HCT116 (cell line): ENCODE measurements around the gene DYDC1. TPM values are rescaled to one million over a fixed set of nuclear protein-coding genes. Genes with fewer than 3 reads are reported as not detected.

Source experiments
- ATAC-seq: fragments of 200-7000 bp; cut with Tn5 transposase; 2 replicates; pipeline ENCODE4 v1.9.1; 2020; ENCODE audit warnings: mild to moderate bottlenecking, moderate library complexity
- BruUV-seq: library from RNA; stranded (reverse); fragments of 400-500 nt; replicated peaks from 2 replicates; lab custom pipeline; 2021; lab: Mats Ljungman, UMichigan
- CTCF ChIA-PET: fragments of 300-600 bp; sonication (Branson Sonifier 250); formaldehyde crosslinking; loops from one replicate; lab custom pipeline; 2021; ENCODE audit warnings: antibody characterized with exemption; lab: Charles Lee
- POLR2A ChIA-PET: fragments of 300-600, 350-600 bp; sonication (Branson Sonifier 250); formaldehyde crosslinking; loops from one replicate; lab custom pipeline; 2021; ENCODE audit warnings: antibody characterized with exemption; lab: Charles Lee
- RAD21 ChIA-PET, 2 experiments: fragments of 300-600 bp; sonication (Branson Sonifier 250); formaldehyde crosslinking; loops; one replicate each; lab custom pipeline; 2023; ENCODE audit warnings: low total read pairs in 2 of 2; ENCODE audit not compliant: uncharacterized antibody in 2 of 2, unreplicated experiment in 2 of 2, low non-redundant PET in 1 of 2; lab: Charles Lee
- DNase-seq: peaks from one replicate; pipeline ENCODE4 v3.0.0-alpha.2; 2010; ENCODE audit warnings: low read depth, low spot score
- H2AFZ ChIP-seq: fragments of 200-600 bp; shearing (Covaris generic), sonication (generic); 2 replicates; pipeline ENCODE4 v1.6.1; 2017; ENCODE audit warnings: low read depth, mixed run types, mixed read lengths, antibody characterized with exemption, low read length; ENCODE audit not compliant: poor library complexity, severe bottlenecking
- H3K27ac ChIP-seq: 2 replicates; pipeline ENCODE4 v1.5.1; 2012; ENCODE audit warnings: low read depth, low read length
- H3K27me3 ChIP-seq: fragments of 200-600 bp; sonication (generic); 2 replicates; pipeline ENCODE4 v1.6.1; 2016; ENCODE audit warnings: mixed run types, low read length, mixed read lengths; ENCODE audit not compliant: insufficient read depth
- H3K36me3 ChIP-seq, 2 experiments: fragments of 200-500 bp in 1 of 2; fragments of 200-600 bp in 1 of 2; sonication (Bioruptor generic) in 1 of 2; sonication (generic) in 1 of 2; 2 replicates each; pipeline versions ENCODE4 v1.5.1 to v1.6.1; 2014 to 2016; ENCODE audit warnings: low read length in 2 of 2, inconsistent platforms in 1 of 2, mixed read lengths in 1 of 2, mixed run types in 1 of 2; ENCODE audit not compliant: insufficient read depth in 2 of 2, control insufficient read depth in 1 of 2
- H3K4me1 ChIP-seq, 2 experiments: fragments of 200-600 bp in 1 of 2; sonication (generic) in 1 of 2; 2 replicates each; pipeline versions ENCODE4 v1.5.1 to v1.6.1; 2012 to 2017; ENCODE audit warnings: low read length in 2 of 2, inconsistent platforms in 1 of 2, mild to moderate bottlenecking in 1 of 2, mixed read lengths in 1 of 2, mixed run types in 1 of 2, moderate library complexity in 1 of 2; ENCODE audit not compliant: insufficient read depth in 2 of 2, control insufficient read depth in 1 of 2
- H3K4me2 ChIP-seq: fragments of 200-600 bp; sonication (generic); 2 replicates; pipeline ENCODE4 v1.6.1; 2017; ENCODE audit warnings: mixed run types, low read length, mixed read lengths
- H3K4me3 ChIP-seq, 2 experiments: fragments of 200-600 bp in 1 of 2; sonication (generic) in 1 of 2; replicated peaks in 1 of 2; 2 replicates each; pipeline ENCODE4 v1.5.1; 2011 to 2016; ENCODE audit warnings: low read length in 2 of 2, control low read depth in 1 of 2, low read depth in 1 of 2, mild to moderate bottlenecking in 1 of 2, mixed read lengths in 1 of 2, mixed run types in 1 of 2
- H3K79me2 ChIP-seq: fragments of 200-600 bp; sonication (generic); 2 replicates; pipeline ENCODE4 v1.6.1; 2017; ENCODE audit warnings: mild to moderate bottlenecking, mixed run types, low read length, moderate library complexity, mixed read lengths; ENCODE audit not compliant: insufficient read depth
- H3K9ac ChIP-seq: fragments of 200-600 bp; sonication (generic); 2 replicates; pipeline ENCODE4 v1.6.1; 2016; ENCODE audit warnings: low read length, mixed read lengths
- H3K9me2 ChIP-seq: fragments of 200-600 bp; sonication (generic), shearing (Covaris generic); 2 replicates; pipeline ENCODE4 v1.6.1; 2017; ENCODE audit warnings: mixed run types, mild to moderate bottlenecking, moderate library complexity; ENCODE audit not compliant: insufficient read depth
- H3K9me3 ChIP-seq, 2 experiments: fragments of 200-500 bp in 1 of 2; fragments of 200-600 bp in 1 of 2; sonication (Bioruptor generic) in 1 of 2; sonication (generic) in 1 of 2; 2 replicates each; pipeline ENCODE4 v1.6.1; 2014 to 2017; ENCODE audit warnings: low read length in 2 of 2, mixed read lengths in 2 of 2, inconsistent platforms in 1 of 2, low read depth in 1 of 2, mild to moderate bottlenecking in 1 of 2, mixed run types in 1 of 2, moderate library complexity in 1 of 2; ENCODE audit not compliant: control insufficient read depth in 1 of 2, insufficient read depth in 1 of 2
- H4K20me1 ChIP-seq: fragments of 200-600 bp; sonication (generic), shearing (Covaris generic); 2 replicates; pipeline ENCODE4 v1.6.1; 2017; ENCODE audit warnings: mixed run types, mild to moderate bottlenecking, moderate library complexity; ENCODE audit not compliant: insufficient read depth
- CBX3 ChIP-seq: IDR thresholded peaks from 2 replicates; pipeline ENCODE4 v1.6.1; 2012; ENCODE audit warnings: low read depth
- CEBPB ChIP-seq: IDR thresholded peaks from 2 replicates; pipeline ENCODE4 v1.6.1; 2012; ENCODE audit warnings: low read depth
- CTCF ChIP-seq, 3 experiments: fragments of 200-600 bp in 1 of 3; sonication (generic) in 1 of 3; IDR thresholded peaks in 2 of 3; conservative IDR thresholded peaks in 1 of 3; 2 replicates each; pipeline ENCODE4 v1.5.1; 2012 to 2017; ENCODE audit warnings: low read depth in 2 of 3, low read length in 2 of 3, antibody characterized with exemption in 1 of 3, borderline replicate concordance in 1 of 3, control low read depth in 1 of 3, mild to moderate bottlenecking in 1 of 3, mixed read lengths in 1 of 3, mixed run types in 1 of 3, moderate library complexity in 1 of 3; ENCODE audit not compliant: insufficient read depth in 1 of 3
- EGR1 ChIP-seq: IDR thresholded peaks from 2 replicates; pipeline ENCODE4 v1.6.1; 2012; ENCODE audit warnings: low read depth
- ELF1 ChIP-seq: IDR thresholded peaks from 2 replicates; pipeline ENCODE4 v1.6.1; 2012; ENCODE audit warnings: low read depth, borderline replicate concordance
- EZH2 ChIP-seq: fragments of 200-600 bp; sonication (generic); IDR thresholded peaks from 2 replicates; pipeline ENCODE4 v1.6.1; 2017; ENCODE audit warnings: antibody characterized with exemption, mixed run types
- FOSL1 ChIP-seq: IDR thresholded peaks from 2 replicates; pipeline ENCODE4 v1.6.1; 2012; ENCODE audit warnings: low read depth
- JUND ChIP-seq: IDR thresholded peaks from 2 replicates; pipeline ENCODE4 v1.6.1; 2012
- MAX ChIP-seq: IDR thresholded peaks from 2 replicates; pipeline ENCODE4 v1.6.1; 2012
- RAD21 ChIP-seq: IDR thresholded peaks from 2 replicates; pipeline ENCODE4 v1.6.1; 2012; ENCODE audit warnings: low read depth, mild to moderate bottlenecking
- SIN3A ChIP-seq: IDR thresholded peaks from 2 replicates; pipeline ENCODE4 v1.6.1; 2012; ENCODE audit warnings: low read depth
- SP1 ChIP-seq: IDR thresholded peaks from 2 replicates; pipeline ENCODE4 v1.6.1; 2012; ENCODE audit warnings: low read depth
- SRF ChIP-seq: IDR thresholded peaks from 2 replicates; pipeline ENCODE4 v1.6.1; 2012; ENCODE audit warnings: low read depth
- YY1 ChIP-seq: IDR thresholded peaks from 2 replicates; pipeline ENCODE4 v1.6.1; 2011; ENCODE audit warnings: low read length, low read depth, moderate library complexity, mild to moderate bottlenecking; ENCODE audit not compliant: insufficient replicate concordance; ENCODE audit errors: extremely low read depth
- ZFX ChIP-seq: fragments of 450-650 bp; IDR thresholded peaks from 2 replicates; pipeline ENCODE4 v1.6.1; 2017
- ZNF274 ChIP-seq: fragments of 200-500 bp; sonication (Bioruptor generic); IDR thresholded peaks from 2 replicates; pipeline ENCODE4 v1.6.1; 2014; ENCODE audit warnings: mild to moderate bottlenecking, low read depth, low read length, inconsistent platforms
- intact Hi-C: fragments of 100-400 bp; cut with micrococcal nuclease; formaldehyde crosslinking; loops from 2 replicates; pipeline ENCODE4 v1.10.0; 2022
- total RNA-seq: library from RNA; stranded (reverse); gene quantifications from one replicate; pipeline ENCODE4 v1.2.1, GENCODE V29; 2021; ENCODE audit not compliant: unreplicated experiment
- TF ChIP-seq, protein P1 (sequence below): IDR thresholded peaks from 2 replicates; pipeline ENCODE4 v1.6.1; 2012; ENCODE audit warnings: low read depth

DYDC1 gene
- total RNA-seq, 1 experiment from 2014 or later: not detected

DNA sequence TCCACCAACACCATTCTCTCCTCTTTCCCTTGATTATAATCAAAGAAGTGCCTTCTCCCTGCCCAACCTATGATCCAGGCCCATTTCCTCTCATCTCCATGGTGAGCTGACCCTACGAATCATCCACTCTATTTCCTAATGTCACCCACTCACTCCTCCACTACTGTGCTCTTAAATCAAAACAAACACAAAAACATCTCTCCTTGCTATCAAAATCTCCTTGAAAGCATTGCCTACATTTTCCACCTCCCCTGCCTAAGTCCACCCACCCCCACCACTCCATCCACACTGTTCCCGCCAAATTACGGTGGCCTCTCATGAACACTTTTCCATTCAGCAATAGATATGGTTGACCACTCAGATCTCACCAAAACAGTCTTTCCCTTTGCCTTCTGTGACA, 5.3 kb downstream of the DYDC1 start:
- Histone ChIP-seq H3K4me2 (no peak overlapping the region), H3K4me3 (no peak overlapping the region), H3K9ac (no peak overlapping the region), H3K79me2 (no peaks in the 10 kb centered on the region), H3K36me3 (no peaks in the 10 kb centered on the region), H3K9me3 (no peaks in the 10 kb centered on the region), H3K4me1 (no peaks in the 10 kb centered on the region), H3K27me3 (no peaks in the 10 kb centered on the region), H4K20me1 (no peaks in the 10 kb centered on the region), H3K9me2 (no peaks in the 10 kb centered on the region), H3K27ac (no peak overlapping the region), H2AFZ (no peak overlapping the region)
- ATAC-seq (no peak), DNase-seq (no peak)
- intact Hi-C loops: no loop called here
- no TSS peak for BruUV-seq
- TF ChIP-seq ZNF274: no peak
- no peak for TF ChIP-seq YY1
- no peak for TF ChIP-seq CBX3
- no peak for TF ChIP-seq SP1
- TF ChIP-seq MAX: no peak
- TF ChIP-seq CEBPB: no peak
- ChIA-PET POLR2A (no interaction called here), RAD21 (no interaction called here), CTCF (no interaction called here)

DNA sequence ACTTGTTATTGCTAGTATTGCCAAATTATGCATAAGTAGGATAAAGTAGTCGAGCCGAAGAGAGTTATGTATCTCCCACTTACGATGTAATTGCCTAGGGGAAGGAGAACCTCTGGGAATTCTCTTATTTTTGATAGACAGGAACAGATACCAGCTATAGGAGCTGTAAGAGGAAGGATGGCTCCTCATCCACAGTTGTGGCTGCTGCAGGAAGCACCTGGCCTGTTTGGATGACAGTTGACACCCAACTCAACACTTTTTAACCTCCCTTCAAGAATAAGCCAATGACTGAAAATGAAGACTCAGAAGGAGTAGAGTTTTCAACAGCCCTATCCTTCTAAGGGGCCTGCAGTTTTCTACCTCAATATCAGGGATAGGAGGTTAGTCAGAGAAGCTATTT, 6.3 kb downstream of the DYDC1 start:
- no TSS peak for BruUV-seq
- no peaks in the 10 kb centered on the region for H3K9me3 ChIP-seq
- CTCF ChIA-PET: no interaction called here
- H3K27ac ChIP-seq: no peak overlapping the region
- intact Hi-C loops: no loop called here
- H3K9ac ChIP-seq: no peak overlapping the region
- ATAC-seq (no peak), DNase-seq (no peak)
- no peak overlapping the region for H3K4me3 ChIP-seq
- RAD21 ChIA-PET: no interaction called here
- H3K4me1 ChIP-seq: no peaks in the 10 kb centered on the region
- H2AFZ ChIP-seq: no peak overlapping the region
- H3K27me3 ChIP-seq: no peaks in the 10 kb centered on the region
- no peaks in the 10 kb centered on the region for H3K9me2 ChIP-seq
- H3K4me2 ChIP-seq: no peak overlapping the region
- H3K79me2 ChIP-seq: no peaks in the 10 kb centered on the region
- H3K36me3 ChIP-seq: no peaks in the 10 kb centered on the region
- POLR2A ChIA-PET: no interaction called here
- no peaks in the 10 kb centered on the region for H4K20me1 ChIP-seq
- TF ChIP-seq SRF (no peak), RAD21 (no peak), FOSL1 (no peak), MAX (no peak), CTCF (IDR thresholded peaks at IDR 0.05 in 2 of 3, conservative IDR thresholded peaks at IDR 0.05 in 1 of 3; ENCODE audit: borderline replicate concordance in 1 of 3, insufficient read depth in 1 of 3, low read depth in 2 of 3, low read length in 2 of 3) (no peak), CEBPB (no peak), CBX3 (no peak), JUND (no peak), ELF1 (no peak), EGR1 (no peak), ZFX (no peak), SIN3A (no peak), EZH2 (no peak)
- TF ChIP-seq, protein P1, sequence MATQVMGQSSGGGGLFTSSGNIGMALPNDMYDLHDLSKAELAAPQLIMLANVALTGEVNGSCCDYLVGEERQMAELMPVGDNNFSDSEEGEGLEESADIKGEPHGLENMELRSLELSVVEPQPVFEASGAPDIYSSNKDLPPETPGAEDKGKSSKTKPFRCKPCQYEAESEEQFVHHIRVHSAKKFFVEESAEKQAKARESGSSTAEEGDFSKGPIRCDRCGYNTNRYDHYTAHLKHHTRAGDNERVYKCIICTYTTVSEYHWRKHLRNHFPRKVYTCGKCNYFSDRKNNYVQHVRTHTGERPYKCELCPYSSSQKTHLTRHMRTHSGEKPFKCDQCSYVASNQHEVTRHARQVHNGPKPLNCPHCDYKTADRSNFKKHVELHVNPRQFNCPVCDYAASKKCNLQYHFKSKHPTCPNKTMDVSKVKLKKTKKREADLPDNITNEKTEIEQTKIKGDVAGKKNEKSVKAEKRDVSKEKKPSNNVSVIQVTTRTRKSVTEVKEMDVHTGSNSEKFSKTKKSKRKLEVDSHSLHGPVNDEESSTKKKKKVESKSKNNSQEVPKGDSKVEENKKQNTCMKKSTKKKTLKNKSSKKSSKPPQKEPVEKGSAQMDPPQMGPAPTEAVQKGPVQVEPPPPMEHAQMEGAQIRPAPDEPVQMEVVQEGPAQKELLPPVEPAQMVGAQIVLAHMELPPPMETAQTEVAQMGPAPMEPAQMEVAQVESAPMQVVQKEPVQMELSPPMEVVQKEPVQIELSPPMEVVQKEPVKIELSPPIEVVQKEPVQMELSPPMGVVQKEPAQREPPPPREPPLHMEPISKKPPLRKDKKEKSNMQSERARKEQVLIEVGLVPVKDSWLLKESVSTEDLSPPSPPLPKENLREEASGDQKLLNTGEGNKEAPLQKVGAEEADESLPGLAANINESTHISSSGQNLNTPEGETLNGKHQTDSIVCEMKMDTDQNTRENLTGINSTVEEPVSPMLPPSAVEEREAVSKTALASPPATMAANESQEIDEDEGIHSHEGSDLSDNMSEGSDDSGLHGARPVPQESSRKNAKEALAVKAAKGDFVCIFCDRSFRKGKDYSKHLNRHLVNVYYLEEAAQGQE: no peak
